ENCODE measurements around the gene RPS21. TPM values are rescaled to one million over a fixed set of nuclear protein-coding genes. Genes with fewer than 3 reads are reported as not detected.

RPS21 gene
- total RNA-seq, 2 donors from 2014 or later, result 1,506 to 4,377 TPM

- Histone ChIP-seq H3K4me1 (replicated peaks) (peaks cover 9% of the 10 kb centered on the region), H3K36me3 (no peaks in the 10 kb centered on the region), H3K9me3 (no peaks in the 10 kb centered on the region), H3K27me3 (replicated peaks; ENCODE audit: insufficient read depth) (no peaks in the 10 kb centered on the region), H3K4me3 (no peak overlapping the region), H3K27ac (no peak overlapping the region)
- 72% methylated on average over 12 of the region's 12 CpGs for WGBS
- no peak for DNase-seq (ENCODE audit: low spot score)
- TF ChIP-seq CTCF (IDR thresholded peaks at IDR 0.05) (no peak), POLR2A (IDR thresholded peaks at IDR 0.05) (no peak), POLR2AphosphoS5 (IDR thresholded peaks at IDR 0.05) (no peak)
- intact Hi-C loops (cut with DNase I), result no loop called here
Measured at GRCh38 chr20:62437496-62437895, 50.6 kb downstream of the RPS21 start.

- Histone ChIP-seq H3K9me3 (no peaks in the 10 kb centered on the region), H3K36me3 (no peaks in the 10 kb centered on the region), H3K27me3 (replicated peaks; ENCODE audit: insufficient read depth) (no peaks in the 10 kb centered on the region), H3K4me1 (replicated peaks) (peaks cover 9% of the 10 kb centered on the region), H3K4me3 (no peak overlapping the region), H3K27ac (no peak overlapping the region)
- TF ChIP-seq POLR2AphosphoS5 (IDR thresholded peaks at IDR 0.05) (no peak), CTCF (IDR thresholded peaks at IDR 0.05) (no peak), POLR2A (IDR thresholded peaks at IDR 0.05) (no peak)
- intact Hi-C loops (cut with DNase I), result no loop called here
- WGBS, result 48% methylated on average over 23 of the region's 24 CpGs
- no peak for DNase-seq (ENCODE audit: low spot score)
Measured at GRCh38 chr20:62437927-62438326, 51.0 kb downstream of the RPS21 start.

Other genes starting within 250 kb of the RPS21 start
- 100 to 1,000 TPM; 176 to 250 TPM for gene PSMA7, start 243.7 kb upstream of the RPS21 start, total RNA-seq
- 10 to 100 TPM; 17.9 to 32.7 TPM for gene SS18L1, start 243.3 kb upstream of the RPS21 start, total RNA-seq
- gene MTG2, start 204.1 kb upstream of the RPS21 start, total RNA-seq, result 10 to 100 TPM; 40.0 to 53.0 TPM
- gene HRH3, start 166.8 kb upstream of the RPS21 start, total RNA-seq, result under 1 TPM; 0.18 to 0.51 TPM
- gene OSBPL2, start 148.6 kb upstream of the RPS21 start, total RNA-seq, result 10 to 100 TPM; 33.5 to 50.6 TPM
- 100 to 1,000 TPM; 149 to 207 TPM for gene ADRM1, start 84.1 kb upstream of the RPS21 start, total RNA-seq
- 100 to 1,000 TPM; 170 to 272 TPM for gene LAMA5, start 19.8 kb upstream of the RPS21 start, total RNA-seq
- 10 to 100 TPM in 1 of 2 donors, 1 to 10 TPM in 1; 4.1 to 31.3 TPM for gene CABLES2, start 20.2 kb downstream of the RPS21 start, total RNA-seq
- gene RBBP8NL, start 40.4 kb downstream of the RPS21 start, total RNA-seq, result 10 to 100 TPM in 1 of 2 donors, 1 to 10 TPM in 1; 4.9 to 10.9 TPM
- 10 to 100 TPM in 1 of 2 donors, 1 to 10 TPM in 1; 1.3 to 53.7 TPM for gene GATA5, start 88.9 kb downstream of the RPS21 start, total RNA-seq